Stimulated activated CD4-positive, alpha-beta T cell treated with anti-CD3 and anti-CD28 coated beads, Interleukin-1b, Interleukin-23, amount 100 ng/mL, for 48 hours (primary cell): Measurements from ENCODE around the gene TMEM215.
"Not testable (repeated sequence)": the region's sequence is repeated elsewhere in the genome, so short reads cannot be mapped to it uniquely, and the experiment has no call there.

Experiments
- DNase-seq: peaks from one replicate; pipeline ENCODE4 v3.0.0-alpha.2; 2020

The TMEM215 gene, protein sequence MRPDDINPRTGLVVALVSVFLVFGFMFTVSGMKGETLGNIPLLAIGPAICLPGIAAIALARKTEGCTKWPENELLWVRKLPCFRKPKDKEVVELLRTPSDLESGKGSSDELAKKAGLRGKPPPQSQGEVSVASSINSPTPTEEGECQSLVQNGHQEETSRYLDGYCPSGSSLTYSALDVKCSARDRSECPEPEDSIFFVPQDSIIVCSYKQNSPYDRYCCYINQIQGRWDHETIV

DNA sequence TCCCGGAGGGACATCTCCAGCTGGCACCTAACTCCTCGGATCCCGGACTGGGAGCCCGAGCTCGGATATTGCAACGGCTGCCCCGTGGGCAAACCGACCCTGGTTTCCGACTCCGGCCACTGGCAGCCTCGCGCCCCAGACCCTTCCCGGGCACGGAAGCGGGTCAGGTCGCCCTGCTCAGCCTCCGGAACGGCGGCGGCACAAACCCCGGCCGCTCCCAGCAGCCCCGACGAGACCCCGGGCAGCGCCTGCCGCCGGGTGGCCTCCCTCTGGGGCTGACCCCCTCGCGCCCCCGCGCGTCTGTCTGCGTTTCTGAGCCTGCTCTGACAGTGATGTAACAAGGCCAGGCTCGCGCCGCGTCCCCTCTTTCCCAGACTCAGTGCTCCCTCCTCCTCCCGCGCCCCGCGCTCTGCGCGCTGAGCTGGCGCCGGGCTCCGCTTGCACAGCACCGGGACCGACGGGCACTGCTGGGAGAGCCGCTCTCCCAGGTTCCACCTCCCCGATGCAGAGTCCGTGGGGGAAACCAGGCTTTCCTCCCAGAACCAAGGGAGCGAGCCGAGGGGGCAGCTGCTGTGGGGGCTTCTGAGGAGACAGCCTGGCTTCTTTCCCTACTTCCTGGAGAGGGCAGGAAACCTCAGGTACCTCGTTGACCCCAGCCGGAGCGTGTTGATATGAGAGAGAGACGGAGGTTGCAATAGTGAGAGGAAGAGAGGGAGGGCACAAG, at the start of gene TMEM215:
Gene TMEM215 (plus strand): TSS at position 373 of the 724 bp plus-strand sequence. CDS start 644 bp downstream, outside the sequence.
- no peak for DNase-seq

GRCh38 chr9:32735476-32735875, 47.9 kb upstream of the TMEM215 start:
- DNase-seq, result no peak

DNA sequence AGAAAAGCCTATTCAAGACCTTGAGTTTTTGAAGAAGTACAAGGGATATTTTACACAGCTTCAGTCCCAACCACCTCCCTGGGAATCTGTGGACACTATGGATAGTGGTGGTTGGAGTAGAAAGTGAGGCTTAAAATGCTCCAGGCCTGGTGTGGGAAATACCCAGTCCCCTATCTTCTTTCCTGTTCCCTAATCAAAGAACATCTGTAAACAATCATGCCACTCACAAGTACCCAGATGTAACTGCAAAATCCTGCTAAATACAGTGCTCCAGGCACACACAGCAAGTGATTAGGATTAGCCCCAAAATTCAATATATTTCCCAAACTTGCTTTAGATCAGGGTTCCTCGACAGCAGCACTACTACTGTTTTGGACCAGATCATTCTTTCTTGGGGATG, 46.0 kb upstream of the TMEM215 start:
- DNase-seq, result no peak

- no peak for DNase-seq
These were observed 44.7 kb upstream of the TMEM215 start for GRCh38 chr9:32738501-32739172.

DNA sequence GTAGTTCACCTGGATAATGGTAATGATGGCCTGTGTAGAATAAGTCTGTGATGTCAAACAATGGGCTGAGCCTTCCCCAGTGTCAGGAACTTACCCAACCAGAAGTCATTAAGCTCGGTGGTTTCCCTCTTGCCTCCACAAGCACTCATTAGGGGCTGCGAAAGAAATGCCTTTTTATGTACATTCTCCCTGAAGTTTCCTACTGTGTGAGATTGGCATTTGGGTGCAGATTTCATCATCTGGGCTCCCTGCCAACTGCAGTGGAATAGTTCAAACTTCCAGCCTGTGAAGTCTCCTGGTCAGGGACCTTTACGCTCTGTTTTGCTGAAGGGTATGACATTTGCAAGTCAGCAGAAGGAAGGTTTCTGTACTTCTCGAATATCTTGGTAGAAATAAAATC, 41.6 kb upstream of the TMEM215 start:
- no peak for DNase-seq

DNA sequence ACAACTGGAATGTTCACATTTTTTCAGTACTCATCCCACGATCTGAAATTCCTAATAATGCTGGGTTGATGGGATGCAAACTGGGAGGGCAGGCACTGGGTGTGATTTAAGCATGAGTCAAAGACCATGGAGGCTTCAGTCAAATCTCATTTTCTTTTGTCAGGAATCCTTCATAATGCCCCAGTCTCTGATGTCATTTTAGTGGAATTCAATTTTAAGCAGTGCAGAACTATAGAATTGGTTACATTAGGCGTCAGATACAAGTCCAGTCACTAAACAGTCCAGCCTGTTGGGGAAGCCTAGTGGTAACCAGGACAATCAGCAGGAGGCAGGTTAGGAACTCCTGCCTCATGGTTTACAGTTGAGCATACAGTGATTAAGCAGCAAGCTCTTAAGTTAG, 41.0 kb upstream of the TMEM215 start:
- no peak for DNase-seq

DNA sequence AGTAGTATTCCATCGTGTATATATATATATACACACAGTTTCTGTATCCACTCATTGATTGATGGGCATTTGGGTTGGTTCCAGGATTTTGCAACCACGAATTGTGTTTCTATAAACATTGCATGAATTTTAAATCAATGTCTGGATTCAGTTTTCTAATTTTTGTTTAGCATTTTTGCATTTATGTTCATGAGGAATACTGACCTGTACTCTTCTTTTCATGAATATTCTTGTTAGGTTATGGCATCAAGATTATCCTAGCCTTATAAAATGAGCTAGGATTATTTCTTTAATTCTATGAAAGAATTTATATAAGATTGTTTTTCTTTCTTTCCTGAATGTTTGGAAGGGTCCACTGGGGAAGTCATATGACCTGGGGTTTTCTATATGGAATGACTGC, 35.3 kb upstream of the TMEM215 start:
- no peak for DNase-seq

DNA sequence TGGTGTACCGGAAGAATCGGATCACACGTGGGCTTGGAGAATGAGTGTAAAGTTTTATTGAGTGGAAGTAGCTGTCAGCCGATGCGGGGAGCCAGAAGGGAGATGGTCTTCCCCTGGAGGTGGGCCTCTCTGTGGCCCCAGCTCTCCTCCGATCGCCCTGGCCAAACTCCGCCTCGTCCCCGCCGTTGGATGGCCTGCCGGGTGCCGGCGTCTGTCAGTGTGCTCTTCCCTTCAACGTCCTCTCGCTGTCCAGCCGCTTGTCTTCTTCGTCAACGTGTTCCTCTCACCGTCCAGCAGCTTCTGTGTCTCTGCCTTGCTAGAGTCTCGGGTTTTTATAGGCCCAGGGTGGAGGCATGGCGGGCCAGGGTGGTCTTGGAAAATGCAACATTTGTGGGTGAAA, 27.6 kb upstream of the TMEM215 start:
- no peak for DNase-seq

- DNase-seq, result no peak
These were observed 19.2 kb upstream of the TMEM215 start for GRCh38 chr9:32764139-32764538.

DNA sequence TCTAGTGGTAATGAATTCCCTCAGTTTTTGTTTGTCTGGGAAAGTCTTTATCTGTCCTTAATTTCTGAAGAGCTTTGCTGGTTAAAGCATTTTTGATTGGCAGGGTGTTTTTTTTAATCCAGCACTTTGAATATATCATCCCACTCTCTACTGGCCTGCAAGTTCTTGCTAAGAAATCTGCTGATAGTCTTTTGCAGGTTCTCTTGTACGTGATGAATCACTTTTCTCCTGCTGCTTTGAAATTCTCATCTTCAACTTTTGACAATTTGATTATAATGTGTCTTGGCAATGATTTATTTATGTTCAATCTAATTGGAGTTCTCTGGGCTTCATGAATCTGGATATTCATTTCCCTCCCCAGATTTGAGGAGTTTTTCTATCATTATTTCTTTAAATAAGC, 8.1 kb upstream of the TMEM215 start:
- DNase-seq, result no peak

- no peak for DNase-seq
These were observed 7.1 kb upstream of the TMEM215 start for GRCh38 chr9:32776201-32776600.

GRCh38 chr9:32782476-32783167, 718 bp upstream of the TMEM215 start:
- DNase-seq, result no peak

DNA sequence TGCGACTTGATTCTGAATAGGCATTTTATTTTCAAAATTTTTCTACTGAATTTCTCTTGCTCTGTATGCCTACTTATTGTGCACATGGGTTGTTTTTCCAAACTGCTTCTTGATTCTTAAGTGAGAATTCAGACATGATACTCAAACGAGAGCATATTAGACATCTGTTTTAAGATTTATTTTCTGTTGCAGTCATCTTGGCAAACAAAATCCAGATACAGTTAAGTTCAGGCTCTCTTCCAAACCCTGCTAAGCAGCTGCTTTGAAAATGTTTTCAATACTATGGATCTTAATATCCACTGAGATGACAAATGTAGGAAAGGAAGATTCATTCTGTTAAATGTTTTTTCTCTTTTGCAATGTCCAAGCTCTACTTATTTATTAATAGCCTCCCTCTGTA, 4.5 kb downstream of the TMEM215 start:
- no peak for DNase-seq

DNA sequence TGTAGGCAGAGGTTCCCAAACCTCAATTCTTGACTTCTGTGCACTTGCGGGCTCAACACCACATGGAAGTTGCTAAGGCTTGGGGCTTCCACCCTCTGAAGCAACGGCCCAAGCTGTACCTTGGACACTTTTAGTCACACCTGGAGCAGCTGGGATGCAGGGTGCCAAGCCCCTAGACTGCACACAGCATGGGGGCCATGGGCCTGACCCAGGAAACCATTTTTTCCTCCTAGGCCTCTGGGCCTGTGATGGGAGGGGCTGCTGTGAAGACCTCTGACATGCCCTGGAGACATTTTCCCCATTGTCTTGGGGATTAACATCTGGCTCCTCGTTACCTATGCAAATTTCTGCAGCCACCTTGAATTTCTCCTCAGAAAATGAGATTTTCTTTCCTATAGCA, 12.7 kb downstream of the TMEM215 start:
- DNase-seq, result not testable (repeated sequence)

GRCh38 chr9:32801530-32801929, 18.2 kb downstream of the TMEM215 start:
- DNase-seq, result no peak

DNA sequence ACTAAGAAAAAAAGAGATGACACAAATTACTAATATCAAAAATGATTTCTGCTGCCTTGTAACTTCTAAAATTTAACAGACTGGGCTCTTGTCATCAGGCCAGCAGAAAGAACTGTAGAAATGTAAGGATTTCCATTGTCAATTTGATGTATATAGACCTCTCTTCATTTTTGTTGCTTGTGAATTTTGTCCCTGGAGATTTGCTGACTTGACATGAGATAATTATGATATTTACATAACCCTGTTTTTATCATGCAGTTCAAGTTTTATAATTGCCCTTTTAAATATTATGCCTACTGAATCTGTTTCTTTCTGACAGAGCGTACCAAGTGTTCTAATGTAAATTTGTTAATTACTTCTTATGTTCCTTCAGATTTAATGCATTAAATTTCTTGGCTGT, 23.9 kb downstream of the TMEM215 start:
- DNase-seq, result no peak

DNA sequence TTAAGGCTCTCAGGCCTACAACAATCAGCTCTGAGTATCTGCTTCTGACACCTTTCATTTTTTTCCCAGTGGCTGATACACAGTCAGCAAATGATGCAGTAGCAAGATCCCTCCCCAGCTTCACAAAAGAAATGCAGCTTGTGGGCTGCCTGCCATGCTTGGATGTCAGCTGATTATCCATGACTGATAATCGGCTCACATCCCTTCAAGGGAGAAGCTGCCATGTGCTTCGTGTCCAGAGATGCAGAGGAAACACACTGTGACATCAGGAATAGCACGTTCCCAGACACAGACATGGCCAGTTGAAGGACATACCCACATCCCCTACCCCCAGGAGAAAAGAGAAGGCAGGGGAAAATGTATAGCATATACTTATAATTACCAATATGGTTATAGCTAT, 27.9 kb downstream of the TMEM215 start:
- DNase-seq, result no peak

DNA sequence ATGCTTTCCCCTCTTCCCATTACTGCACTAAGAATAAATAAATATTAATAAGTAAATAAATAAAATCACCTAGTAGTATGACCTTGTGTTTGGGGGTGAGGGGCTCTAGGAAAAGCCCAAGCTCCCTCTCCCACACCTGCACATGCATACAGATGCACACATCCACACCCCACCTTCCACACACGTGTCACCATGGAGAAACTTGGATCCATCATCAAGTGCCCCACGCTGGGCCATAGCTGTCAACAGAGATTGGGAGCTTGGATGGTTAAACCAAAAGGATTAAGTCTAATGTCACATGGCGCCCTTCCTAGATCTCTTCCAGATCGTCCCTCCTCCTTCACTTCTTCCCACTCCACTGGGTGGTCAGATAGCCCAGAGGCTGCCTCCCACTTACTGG, 37.0 kb downstream of the TMEM215 start:
- no peak for DNase-seq

GRCh38 chr9:32823101-32823500, 39.8 kb downstream of the TMEM215 start:
- DNase-seq, result no peak

- DNase-seq, result no peak
These were observed 40.2 kb downstream of the TMEM215 start for GRCh38 chr9:32823551-32823950.

- no peak for DNase-seq
These were observed 41.9 kb downstream of the TMEM215 start for GRCh38 chr9:32825203-32825602.

DNA sequence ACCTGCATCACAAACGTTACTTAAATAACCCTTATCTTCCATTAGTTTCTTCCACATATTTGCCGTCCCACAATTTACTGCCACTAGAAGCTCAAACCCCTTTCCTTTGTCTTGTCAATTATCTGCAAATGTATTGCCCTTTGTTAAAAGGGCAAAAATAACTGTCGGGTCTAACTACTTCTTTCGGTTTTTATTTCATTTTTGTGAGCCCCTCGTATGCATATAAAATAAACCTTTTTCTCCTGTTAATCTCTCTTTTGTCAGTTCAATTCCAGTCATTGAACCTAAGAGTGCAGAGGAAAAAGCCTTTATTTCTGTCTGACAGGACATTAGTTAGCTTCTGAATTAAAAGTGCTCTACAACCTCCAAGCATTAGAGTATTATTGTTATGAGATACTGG, 45.5 kb downstream of the TMEM215 start:
- DNase-seq, result no peak

GRCh38 chr9:32832346-32832745, 49.0 kb downstream of the TMEM215 start:
- DNase-seq, result no peak
